Stimulated activated CD4-positive, alpha-beta T cell treated with anti-CD3 and anti-CD28 coated beads, Interleukin-1b, Interleukin-23, amount 100 ng/mL, for 24 hours (primary cell): ENCODE measurements around the gene LCMT2.
"Not testable (repeated sequence)": the region's sequence is repeated elsewhere in the genome, so short reads cannot be mapped to it uniquely, and the experiment has no call there.

Experiments used
- DNase-seq, 4 experiments: peaks; one replicate each; pipeline ENCODE4 v3.0.0-alpha.2; 2020; ENCODE audit warnings: low read depth in 4 of 4, low spot score in 1 of 4

The LCMT2 gene

DNA sequence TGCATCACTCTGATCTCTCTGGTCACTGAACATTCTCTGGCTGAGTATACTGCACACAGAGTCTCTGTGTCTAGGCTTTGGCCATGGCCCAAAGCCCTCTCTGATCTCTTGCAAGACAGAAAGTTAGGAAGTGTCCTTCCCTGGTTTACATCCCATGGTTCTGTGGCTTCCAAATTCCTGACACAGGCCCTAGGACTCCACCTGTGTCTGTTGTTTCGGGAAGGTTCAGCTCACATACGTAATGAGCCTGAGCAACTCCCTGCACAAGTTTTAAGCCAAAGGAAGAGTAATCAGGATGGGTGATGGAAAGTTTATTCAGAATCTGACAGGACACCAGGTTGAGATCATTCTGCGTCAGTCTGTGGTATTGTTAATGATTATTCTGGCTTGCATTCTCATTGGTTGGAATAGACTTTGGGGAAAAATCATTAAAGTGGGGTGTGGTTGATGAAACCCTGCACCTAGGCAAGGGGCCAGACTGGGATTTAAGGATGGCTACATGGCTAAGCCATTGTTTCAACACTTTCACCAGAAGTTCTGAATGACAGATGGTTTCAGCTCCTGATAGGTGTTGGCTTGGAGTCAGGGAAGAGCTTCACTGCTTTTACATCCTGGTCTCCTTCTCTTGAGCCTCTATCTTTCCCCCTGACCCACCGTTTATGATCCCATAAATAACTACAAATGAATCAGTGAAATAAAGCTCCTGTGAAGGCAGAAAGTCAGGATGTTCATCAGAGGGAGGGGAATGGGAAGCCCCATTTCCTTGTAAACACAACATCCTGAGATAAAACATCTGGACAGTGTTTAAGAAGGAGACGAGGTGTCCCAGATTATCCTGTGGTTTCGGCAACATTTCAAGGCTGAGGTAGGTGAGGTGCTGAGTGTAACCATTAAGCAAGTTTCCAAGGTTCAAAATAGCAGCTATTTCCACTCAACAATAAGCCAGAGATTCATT is 14.1 kb downstream of the LCMT2 start:
- DNase-seq = no peak

DNA sequence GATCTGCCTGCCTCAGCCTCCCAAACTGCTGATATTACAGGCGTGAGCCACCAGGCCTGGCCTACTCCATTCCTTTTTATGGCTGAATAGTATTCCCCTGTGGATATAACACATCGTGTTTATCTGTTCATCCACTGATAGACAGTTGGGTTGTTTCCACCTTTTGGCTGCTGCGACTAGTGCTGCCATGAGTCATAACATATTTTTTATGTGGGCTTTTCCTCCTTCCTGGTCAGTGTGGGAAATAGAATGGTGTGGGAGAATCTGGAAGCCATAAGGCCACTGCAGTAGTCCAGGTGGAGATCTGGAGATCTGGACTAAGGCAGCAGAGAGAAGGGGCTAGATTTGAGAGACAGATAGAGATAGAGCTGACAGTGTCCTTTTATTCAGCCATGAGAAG is 16.2 kb downstream of the LCMT2 start:
- no peak for DNase-seq

DNA sequence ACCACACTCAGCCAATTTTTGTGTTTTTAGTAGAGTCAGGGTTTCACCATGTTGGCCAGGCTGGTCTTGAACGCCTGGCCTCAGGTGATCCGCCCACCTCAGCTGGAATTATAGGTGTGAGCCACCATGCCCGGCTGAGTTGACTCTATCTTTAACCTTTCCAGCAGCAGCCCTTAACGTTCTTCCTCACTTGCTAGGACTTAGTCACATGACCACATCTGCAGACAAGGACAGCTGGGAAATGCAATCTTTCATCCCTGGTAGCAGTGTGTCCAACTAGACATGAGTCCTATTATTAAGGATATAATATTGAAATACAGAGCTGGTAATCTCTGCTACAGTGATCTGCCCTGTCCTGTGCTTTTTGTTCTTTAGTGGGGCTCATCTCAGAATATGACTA is 18.0 kb downstream of the LCMT2 start:
- no peak for DNase-seq

DNA sequence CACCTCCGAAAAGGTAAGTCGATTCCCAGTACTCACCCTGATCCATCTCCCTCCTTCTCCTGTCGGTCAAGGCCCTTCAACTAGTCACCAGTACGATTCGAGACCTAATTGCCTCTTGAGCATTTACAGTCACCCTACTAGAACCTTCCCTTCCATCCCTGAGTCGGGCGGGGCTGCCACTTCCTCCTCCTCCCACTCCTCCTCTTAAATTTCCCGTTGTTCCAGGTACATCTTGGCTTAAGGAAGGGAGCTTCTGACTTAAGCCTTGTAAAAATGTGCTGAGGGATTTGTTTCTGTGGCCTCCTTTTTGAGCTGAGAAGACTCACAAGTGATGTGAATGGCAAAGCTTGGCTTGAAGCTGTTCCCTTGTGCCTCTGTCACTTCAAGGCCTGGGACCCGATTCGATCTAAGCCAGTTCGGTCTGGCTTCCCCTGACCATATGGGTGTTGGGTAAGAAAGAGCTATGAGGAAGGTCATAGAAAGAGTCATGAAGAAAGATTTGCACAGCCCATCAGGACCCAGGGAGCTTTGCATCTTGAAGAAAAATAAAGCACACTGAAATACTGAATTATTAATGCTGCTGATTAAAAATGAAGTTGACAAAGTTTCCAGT is 28.1 kb downstream of the LCMT2 start, which contains the start of gene TGM7:
TSS of gene TGM7 (minus strand) at position 51 of the 613 bp plus-strand sequence.
- DNase-seq = no peak

DNA sequence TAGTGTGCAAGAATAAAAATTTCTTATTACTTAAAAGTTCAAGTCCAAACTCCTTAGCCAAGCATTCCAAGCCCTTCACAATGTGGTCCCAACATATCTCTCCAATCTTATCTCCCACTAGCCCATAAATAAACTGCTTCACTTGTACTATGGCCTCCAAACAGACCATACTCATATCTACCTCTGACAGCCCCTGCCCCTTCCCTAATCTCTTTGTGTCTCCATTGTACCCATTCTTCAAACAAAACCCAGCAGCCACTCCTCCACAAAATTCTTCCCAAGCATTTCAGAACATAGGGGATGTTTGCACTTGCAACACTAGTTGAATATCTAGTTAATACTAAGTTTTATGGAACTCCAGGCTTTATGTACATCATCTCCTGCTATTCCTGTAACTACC is 30.5 kb downstream of the LCMT2 start:
- DNase-seq = no peak

DNA sequence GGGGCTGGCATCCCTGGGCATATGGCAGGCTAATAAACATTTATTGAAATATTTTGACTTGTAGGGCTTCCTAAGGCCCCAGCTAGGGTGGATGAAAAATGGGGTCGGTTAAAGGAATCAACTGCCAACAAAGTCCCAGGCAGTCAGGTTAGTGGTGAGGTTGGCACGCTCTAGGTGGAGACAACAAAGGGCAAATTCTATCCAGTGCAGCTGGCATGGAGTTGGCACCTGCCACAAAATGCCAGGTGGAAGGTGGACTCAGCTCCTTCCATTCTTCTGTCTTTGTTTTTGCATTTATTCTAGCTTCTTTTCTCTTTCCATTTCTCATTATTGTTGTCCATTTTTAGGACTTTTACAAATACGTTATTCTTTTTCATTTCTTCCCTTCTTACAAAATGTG is 31.0 kb downstream of the LCMT2 start:
- DNase-seq = no peak

DNA sequence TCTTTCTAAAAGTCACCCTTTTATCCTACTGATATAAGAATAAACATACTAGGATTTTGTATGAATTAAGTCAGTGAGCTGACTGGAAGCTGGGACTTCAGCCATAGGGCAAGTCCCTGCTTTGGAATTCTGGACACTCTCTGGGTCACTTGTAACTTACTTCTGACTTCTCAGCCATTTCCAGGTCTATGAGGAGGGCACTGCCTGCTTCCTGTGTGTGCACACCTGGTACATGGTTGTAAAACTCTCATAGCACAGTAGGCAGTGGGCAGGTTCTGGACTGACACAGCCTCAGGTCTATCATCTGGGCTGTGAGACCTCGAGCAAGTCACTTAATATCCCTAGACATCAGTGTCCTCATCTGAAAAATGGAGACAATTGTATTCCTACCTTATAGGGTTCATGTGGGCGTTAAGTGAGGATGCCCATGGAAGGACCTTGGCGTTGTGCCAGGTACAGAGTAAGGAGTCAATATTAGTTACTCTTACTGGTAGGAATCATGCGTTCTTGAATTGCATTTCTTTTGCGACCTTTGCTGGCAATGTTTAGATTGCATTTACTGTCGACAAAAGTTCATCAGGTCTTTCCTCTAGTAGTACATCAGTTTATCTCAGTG is 36.2 kb downstream of the LCMT2 start:
- no peak for DNase-seq

DNA sequence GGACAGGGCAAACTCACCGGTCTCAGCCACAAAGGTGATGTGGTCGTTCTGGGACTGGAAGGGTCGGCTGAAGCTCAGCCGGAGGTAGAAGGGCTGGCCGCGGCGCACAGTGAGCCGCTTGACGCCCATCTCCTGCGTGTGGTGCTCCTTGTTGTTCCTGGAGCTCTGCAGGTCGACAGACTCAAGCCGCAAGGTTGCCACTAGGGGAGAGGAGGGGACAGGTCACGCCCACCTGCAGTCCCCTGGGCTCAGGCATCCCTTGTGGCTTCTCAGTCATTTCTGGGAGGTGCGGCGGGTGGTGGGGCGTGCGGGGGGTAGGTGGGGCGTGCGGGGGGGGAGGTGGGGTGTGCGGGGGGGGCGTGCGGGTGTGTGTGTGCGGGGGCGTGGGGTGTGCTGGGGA is 36.9 kb downstream of the LCMT2 start:
- DNase-seq = no peak

DNA sequence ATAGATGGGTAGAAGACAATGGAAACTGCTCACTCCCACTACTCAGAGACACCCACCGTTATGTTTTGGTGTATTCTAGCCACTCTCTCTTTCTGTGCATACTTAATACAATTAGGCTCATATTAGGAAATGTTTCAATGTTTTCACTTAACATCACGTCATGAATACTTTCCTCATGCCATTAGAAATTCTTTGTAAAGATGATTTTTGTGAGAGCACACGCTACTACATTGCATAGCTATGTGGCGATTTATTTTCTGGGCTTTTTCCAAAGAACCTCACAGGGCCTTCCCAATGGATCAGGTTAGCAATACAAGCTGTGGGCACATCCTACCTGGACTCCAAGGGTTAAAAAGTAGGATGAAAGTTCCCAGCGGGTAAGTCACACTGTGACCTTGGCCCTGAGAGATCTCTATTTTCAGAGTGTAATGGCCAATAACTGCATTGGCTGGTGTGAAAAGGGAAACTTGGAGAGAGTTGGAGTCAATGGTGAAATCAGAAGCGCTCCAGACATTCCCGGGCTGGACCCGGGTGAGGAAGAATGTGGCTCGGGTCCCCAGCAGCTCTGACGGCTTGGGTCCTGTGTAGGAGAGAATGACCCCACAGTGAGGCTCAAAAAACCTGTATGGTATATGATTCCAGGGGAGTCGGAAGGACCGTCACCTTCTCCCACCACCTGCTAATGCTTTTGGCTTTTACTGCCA is 37.8 kb downstream of the LCMT2 start:
- no peak for DNase-seq

DNA sequence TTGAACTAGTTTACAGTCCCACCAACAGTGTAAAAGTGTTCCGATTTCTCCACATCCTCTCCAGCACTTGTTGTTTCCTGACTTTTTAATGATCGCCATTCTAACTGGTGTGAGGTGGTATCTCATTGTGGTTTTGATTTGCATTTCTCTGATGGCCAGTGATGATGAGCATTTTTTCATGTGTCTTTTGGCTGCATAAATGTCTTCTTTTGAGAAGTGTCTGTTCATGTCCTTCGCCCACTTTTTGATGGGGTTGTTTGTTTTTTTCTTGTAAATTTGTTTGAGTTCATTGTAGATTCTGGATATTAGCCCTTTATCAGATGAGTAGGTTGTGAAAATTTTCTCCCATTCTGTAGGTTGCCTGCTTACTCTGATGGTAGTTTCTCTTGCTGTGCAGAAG is 40.7 kb downstream of the LCMT2 start:
- DNase-seq = not testable (repeated sequence)

DNA sequence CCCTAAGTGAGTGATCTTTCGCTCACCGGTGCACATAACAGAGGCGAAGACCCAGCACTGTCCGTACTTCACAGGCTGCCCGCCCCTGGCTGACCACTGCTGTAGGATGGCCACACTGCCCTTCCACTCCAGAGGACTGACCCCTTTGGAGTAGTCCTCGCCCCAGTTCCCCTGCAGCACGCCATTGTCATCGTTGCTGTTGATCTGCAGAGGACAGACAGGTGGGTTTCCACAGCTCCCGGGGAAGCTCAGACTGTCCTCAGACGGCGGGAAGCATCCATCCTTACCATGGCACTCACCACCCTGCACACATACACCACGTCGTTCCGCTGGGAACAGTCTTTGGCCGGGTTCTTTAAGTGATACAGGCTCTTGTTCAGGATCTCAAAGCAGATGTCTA is 43.1 kb downstream of the LCMT2 start:
- DNase-seq = no peak

DNA sequence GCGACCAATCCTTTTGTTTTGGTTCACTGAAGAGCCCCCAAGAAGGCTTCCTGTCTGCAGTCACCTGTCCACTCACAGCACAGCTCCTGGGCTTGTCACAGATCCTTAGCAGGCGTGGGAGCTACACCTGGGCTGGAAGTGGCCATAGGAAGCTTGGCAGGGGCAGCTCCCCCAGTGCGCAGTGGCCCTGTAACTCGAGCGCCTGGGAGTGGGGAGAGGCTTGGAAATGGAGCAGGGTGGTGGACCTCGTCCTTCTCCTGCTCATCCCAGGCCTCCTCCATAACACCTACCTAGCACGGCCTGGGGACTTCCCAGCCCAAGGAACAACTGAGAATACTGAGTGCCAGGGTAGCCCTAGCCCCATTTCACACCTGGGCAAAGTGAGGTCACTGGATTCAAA is 44.3 kb downstream of the LCMT2 start:
- no peak for DNase-seq

DNA sequence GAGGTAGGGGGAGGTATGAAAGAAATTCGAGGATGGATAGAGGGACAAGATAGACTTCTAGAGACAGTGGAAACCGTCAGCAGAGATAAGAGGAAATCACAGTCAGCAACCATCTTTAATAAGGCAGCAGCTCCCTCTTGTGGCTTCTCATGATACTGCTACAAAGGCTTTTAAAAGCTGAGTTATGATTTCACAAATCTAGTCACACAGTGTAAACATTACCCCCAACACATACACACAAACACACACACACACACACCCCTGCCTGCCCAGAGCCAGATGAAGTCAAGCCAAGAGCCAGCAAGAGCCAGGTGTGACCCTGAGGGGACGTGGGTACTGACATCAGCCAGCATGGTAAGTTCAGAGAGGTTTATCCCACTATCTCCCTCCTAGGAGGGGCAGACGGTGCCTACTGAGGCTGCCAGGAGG is 44.8 kb downstream of the LCMT2 start:
- DNase-seq = peak; percentile 20 to 40 (median 24)

DNA sequence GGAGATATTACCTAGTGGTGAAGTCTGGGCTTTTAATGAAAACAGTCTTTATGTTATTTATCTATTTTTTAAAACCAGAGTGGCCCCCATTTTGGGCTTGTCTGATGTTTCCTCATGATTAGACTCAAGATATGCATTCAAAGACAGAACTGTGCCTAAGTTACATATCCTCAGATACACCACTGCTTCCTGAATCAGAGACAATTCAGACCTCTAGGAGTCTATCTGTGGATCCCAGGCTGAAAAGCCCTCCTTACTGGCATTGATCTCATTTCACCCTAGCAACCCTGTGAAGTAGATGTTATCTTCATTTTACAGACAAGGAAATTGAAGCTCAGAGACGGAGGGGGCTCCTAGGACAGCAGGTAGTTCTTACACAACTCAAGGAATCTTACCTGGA is 46.8 kb downstream of the LCMT2 start:
- DNase-seq = no peak

DNA sequence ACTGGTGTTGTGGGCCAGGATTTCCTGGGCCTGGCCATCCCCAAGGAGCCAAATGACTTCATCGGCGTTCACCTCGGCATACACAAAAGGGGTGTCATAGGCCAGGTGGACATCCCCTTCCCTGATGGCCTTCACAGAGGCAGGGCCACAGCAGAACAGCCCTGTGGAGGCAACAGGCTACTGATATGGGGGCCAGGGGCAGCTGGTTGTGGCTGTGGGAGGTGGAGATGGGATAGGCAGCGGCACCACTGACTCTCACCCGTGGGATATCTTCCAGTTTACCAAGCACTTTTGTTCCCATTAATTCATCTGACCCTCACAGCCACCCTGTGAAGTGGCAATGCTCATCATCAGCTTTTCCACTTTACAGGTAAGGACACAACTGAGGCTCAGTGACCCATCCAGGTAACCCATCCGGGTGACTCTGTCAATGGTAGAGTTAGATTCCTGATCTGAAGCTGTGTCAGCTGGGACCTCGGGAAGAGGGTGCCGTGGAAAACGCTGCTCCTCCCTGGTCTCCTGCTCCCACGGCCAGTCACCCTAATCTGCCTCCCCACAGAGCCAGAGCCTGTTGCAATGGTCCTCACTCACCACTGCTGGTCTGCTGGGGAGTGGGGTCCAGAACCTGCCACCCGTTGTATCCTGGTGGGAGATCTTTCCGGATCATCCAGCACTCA is 48.3 kb downstream of the LCMT2 start:
- DNase-seq = no peak

DNA sequence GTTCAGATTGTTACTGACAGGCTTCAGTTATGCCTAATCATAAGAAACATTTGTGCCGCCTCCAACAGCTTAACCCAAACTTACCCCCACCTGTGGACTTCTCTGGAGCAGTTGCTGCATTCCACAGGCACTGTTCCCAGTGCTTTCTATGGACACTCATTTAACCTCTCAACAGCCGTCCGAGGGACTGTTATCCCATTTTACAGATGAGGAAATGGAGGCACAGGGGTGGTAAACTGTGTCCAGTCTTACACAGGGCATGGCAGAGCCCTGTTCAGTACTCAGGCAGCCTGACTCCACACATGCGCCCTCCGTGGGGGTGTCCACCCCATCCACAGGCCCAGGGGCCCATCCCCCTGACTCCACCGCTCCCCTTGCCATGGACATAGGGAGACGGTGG is 49.4 kb downstream of the LCMT2 start:
- no peak for DNase-seq

DNA sequence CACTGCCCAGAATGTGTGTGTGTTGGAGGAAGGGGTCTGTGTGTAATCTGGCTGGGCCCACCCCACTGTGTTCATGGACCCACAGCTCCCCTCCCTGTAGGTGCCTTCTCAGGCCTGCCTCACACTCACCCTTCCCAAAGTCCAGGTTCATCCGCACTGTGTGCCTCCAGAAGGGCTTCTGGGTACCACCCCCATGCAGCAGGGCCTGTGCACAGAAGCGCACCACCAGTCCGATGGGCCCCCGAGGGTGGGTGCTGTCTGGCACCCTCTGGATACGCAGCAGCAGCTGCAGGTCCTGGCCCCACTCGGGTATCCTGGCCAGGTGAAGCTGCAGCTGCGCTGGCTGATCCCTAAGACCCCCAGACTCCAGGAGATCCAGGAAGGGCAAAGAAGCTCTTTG is 50.9 kb downstream of the LCMT2 start:
- no peak for DNase-seq

DNA sequence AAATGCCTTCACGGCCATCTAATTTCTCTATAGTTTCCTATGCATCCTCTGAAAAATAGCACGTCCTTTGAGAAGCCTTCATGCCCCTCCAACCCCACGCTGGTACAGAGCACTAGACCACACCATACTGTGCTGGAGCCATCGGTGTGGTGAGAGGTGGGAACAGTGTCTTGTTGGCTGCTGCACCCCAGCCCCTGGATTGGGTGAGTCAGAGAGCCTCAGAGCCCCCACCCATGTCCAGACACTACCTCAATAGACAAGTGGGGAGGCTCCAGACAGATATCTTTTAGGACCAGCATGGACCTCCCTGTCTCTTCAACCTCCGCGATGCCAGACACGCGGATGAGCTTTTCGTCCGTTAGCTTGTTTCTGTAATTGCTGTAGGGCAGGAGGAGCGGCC is 51.5 kb downstream of the LCMT2 start:
- DNase-seq = no peak

DNA sequence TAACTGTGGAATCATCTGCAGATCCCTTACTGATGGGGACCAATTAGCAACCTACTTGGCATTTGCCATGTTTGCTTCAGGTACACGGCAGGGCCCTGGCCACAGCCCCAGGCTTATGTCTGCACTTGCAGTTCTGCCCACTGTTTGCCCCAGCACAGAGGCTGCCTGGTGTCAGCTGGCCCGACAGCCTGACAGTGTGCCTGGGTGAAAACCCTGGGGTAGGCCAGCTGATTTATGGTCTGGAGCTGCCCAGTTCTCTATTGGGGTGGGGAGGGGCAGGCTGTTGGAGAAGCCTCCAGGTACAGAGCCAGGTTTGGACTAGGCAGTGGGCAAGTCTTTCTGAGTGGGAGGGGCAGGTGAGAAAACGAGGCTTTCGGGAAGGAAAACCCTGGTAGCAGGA is 52.5 kb downstream of the LCMT2 start:
- DNase-seq = no peak

DNA sequence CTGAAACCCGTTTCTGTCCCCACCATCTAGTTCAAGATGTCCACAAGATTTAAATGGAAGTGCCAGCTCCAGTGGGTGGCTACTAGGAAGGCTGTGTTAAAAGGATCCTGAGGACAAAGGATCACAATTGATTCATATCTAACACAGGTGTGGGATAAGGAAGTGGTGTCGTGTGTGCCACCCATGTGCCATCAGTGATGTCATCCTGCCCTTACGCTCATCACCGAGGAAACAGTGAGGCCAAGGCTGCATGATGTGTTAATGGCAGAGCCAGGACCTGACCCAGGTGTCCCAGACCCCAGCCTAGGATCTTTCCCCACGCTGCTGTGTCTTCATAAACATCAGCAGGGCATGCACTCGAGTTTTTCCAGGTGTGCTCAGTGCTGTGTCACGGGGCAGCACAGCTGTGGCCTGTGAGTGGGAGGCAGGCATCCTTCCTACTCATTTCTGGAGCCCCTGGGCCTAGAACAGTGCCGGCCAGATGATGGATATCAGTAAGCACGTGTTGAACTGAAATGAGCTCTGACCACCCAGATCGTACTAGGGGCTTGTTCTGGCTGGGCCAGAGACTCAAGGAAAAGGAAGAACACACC is 53.0 kb downstream of the LCMT2 start:
- DNase-seq = no peak
